ENCODE results near the gene PHACTR3.

PHACTR3 gene

DNA sequence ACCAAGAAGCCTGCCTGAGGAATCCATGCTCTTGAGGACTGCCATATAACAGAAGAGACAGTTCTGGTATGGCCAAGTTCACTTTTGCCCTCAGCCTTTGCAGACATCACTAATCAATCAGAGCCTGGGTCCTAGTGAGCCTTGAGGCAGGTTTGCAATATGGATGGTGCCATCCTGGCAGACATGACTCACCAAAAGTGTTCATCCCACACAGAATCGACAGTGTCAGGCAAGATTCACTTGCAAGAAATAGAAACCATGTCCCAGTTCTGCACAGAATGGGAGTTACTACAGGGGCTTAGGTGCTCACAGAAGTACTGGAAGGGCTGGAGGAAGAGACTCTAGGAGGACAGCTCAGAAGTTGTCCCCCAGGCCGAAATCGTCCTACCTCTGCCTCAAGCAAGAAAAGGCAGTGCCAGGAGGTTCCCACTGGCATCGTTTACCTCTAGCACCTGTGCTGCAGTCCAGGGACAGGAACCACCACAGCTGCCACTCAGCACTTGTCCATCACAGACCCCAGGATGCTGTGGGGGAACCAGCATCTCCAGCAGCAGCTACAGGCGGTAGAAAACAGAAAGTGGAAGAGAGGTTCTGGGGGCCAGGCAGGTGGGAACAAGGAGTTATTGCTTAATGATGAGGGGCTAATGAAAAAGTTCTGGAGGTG lies 42.6 kb upstream of the PHACTR3 start:
- TF ChIP-seq, protein P1, sequence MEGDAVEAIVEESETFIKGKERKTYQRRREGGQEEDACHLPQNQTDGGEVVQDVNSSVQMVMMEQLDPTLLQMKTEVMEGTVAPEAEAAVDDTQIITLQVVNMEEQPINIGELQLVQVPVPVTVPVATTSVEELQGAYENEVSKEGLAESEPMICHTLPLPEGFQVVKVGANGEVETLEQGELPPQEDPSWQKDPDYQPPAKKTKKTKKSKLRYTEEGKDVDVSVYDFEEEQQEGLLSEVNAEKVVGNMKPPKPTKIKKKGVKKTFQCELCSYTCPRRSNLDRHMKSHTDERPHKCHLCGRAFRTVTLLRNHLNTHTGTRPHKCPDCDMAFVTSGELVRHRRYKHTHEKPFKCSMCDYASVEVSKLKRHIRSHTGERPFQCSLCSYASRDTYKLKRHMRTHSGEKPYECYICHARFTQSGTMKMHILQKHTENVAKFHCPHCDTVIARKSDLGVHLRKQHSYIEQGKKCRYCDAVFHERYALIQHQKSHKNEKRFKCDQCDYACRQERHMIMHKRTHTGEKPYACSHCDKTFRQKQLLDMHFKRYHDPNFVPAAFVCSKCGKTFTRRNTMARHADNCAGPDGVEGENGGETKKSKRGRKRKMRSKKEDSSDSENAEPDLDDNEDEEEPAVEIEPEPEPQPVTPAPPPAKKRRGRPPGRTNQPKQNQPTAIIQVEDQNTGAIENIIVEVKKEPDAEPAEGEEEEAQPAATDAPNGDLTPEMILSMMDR (IDR thresholded peaks at IDR 0.05; ENCODE audit: borderline replicate concordance, insufficient read depth, low read depth, low read length): no peak
- H3K4me3 ChIP-seq (ENCODE audit: low read depth, low read length): no peak overlapping the region

DNA sequence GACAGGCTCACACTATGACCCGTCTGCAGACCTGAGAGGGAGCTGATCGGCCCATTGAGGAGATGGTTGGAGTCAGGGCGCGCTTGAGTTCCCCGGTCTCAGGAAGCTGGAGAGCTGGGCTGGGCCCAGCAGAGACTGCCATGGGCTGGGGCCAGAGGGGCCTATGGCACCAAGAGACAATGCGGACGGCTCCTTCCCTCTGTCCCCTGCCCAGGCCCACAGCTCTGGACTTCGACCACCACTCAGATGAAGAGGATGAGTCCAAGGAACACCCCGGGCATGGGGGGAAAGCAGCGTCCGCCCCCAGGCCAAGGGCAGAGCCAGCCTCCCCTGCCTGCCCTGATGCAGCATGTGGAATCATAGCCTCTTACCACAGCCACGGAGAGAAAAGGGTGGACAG lies 40.2 kb upstream of the PHACTR3 start:
- TF ChIP-seq, protein P1 (IDR thresholded peaks at IDR 0.05; ENCODE audit: borderline replicate concordance, insufficient read depth, low read depth, low read length): no peak

GRCh38 chr20:59564943-59565342 lies 39.4 kb upstream of the PHACTR3 start:
- TF ChIP-seq, protein P1 (IDR thresholded peaks at IDR 0.05; ENCODE audit: borderline replicate concordance, insufficient read depth, low read depth, low read length): no peak
- no peak overlapping the region for H3K4me3 ChIP-seq (ENCODE audit: low read depth, low read length)

More for the DNA sequence above, 40.2 kb upstream of the PHACTR3 start:
- H3K4me3 ChIP-seq (ENCODE audit: low read depth, low read length): no peak overlapping the region

- no peak overlapping the region for H3K4me3 ChIP-seq (ENCODE audit: low read depth, low read length)
- TF ChIP-seq, protein P1 (IDR thresholded peaks at IDR 0.05; ENCODE audit: borderline replicate concordance, insufficient read depth, low read depth, low read length): no peak
Measured at GRCh38 chr20:59565768-59566461, 38.4 kb upstream of the PHACTR3 start.

GRCh38 chr20:59566631-59567524 lies 37.5 kb upstream of the PHACTR3 start:
- TF ChIP-seq, protein P1 (IDR thresholded peaks at IDR 0.05; ENCODE audit: borderline replicate concordance, insufficient read depth, low read depth, low read length): no peak
- no peak overlapping the region for H3K4me3 ChIP-seq (ENCODE audit: low read depth, low read length)

GRCh38 chr20:59567585-59568508 lies 36.5 kb upstream of the PHACTR3 start:
- TF ChIP-seq, protein P1 (IDR thresholded peaks at IDR 0.05; ENCODE audit: borderline replicate concordance, insufficient read depth, low read depth, low read length): no peak
- H3K4me3 ChIP-seq (ENCODE audit: low read depth, low read length): no peak overlapping the region

Measured in GM12875 (cell line).